GM21381 (cell line): ENCODE data around the gene PRSS1.
"Not testable (repeated sequence)": the region's sequence is repeated elsewhere in the genome, so short reads cannot be mapped to it uniquely, and the experiment has no call there.

ENCODE experiments used
- ATAC-seq: cut with Tn5 transposase; IDR thresholded peaks from one replicate; pipeline ENCODE4 v1.9.1; 2021; ENCODE audit warnings: mild to moderate bottlenecking, moderate library complexity; ENCODE audit not compliant: unreplicated experiment

Gene PRSS1

GRCh38 chr7:142749218-142749993, at the start of gene PRSS1:
TSS of gene PRSS1 (plus strand) at chr7:142749472. CDS start at chr7:142749485, 13 bp downstream.
- no peak for ATAC-seq

GRCh38 chr7:142700935-142701334, 48.3 kb upstream of the PRSS1 start:
- ATAC-seq = not testable (repeated sequence)

DNA sequence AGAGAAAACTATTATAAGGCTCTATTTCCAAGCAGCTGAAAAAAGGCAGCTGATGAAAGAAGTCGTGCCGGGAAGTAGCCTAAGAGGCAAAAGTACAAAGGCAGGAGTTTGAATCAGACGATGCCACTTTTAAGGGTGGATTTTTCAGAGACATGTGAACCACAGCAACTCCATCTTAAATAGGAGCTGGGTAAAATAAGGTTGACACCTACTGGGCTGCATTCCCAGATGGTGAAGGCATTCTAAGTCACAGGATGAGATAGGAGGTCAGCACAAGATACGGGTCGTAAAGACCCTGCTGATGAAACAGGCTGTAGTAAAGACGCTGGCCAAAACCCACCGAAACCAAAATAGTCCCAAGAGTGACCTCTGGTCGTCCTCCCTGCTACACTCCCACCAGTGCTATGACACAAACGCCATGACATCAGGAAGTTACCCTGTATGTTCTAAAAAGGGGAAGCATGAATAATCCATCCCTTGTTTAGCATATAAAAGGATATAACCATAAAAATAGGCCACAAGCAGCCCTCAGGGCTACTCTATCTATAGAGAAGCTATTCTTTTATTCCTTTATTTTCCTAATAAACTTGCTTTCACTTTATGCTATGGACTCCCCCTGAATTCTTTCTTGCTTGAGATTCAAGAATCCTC, 45.5 kb upstream of the PRSS1 start:
- ATAC-seq = no peak

- ATAC-seq = not testable (repeated sequence)
These were observed 40.5 kb upstream of the PRSS1 start for GRCh38 chr7:142708726-142709125.

DNA sequence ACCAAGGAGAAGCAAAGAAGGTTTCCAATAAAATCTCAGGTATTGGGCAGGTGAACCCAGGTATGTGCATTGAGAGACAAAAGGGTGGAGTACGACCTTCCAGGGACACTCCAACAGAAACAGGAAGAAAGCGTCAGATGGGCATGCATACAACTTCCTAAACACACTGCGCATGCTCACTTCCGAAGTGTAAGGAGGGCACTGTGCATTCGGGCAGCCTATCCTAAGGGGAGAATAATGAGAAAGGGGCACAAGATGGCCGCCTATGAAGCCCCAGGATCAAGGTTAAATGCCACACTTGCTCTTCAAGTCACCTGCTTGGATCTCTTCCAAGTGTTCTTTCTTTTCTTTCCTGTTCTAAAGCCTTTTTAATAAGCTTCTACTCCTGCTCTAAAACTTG, 39.4 kb upstream of the PRSS1 start:
- ATAC-seq = no peak

DNA sequence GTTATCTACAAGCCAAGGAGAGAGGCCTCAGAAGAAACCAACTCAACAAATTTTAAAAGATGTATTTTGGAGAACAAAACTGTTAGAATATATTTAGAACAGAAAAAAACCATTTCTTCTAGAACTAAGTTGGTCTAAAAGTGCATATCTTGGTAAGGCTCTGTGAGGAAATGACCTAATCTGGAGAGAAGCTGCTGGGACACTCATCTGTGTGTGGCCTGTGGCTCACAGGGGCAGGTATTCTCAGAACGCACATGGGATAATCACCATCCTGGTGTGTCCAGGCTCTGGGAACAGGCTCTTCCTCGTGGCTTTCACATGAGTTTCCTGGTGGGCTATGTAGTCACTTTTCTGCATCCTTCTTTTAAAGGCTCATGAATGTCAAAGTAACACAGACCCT, 38.1 kb upstream of the PRSS1 start:
- no peak for ATAC-seq

GRCh38 chr7:142711746-142712616, 37.3 kb upstream of the PRSS1 start:
- no peak for ATAC-seq

- no peak for ATAC-seq
These were observed 36.7 kb upstream of the PRSS1 start for GRCh38 chr7:142712617-142712957.

DNA sequence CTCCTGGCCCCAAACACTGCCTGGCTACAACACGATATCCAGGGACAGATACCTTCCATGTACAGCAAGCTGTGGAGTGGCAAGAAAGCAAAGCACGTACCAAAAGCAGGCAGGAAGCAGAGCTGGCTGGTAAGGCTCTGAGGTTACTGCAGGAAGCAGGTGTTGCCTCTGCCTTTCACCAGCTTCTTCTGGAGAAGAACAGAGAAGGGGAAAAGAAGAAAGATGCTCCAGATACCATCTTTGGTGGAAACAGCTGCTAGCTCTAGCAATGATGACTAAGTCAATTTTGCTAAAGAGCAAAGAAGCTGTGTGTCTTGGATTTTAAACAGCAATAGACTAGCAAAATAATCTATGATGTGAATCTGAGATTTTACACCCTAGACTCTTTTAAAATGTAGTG, 34.9 kb upstream of the PRSS1 start:
- no peak for ATAC-seq

DNA sequence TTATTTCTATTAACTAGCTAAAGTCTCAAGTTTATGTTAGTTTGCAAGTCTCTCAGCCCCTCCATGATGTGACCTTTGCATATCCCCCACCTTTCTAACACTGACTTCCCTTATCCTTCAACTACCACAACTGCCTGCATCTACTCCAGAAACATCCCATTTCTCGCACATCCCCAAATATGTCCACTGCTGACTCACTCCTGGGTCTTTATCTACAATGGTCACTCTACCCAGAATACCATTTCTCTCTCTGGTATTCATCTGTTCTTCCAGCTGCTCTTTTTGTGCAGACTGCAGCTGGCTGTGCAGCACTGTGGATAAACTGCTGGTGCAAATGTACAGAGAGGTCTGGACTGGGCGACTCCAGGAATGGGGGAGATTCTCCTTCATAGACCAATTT, 32.7 kb upstream of the PRSS1 start:
- ATAC-seq = no peak

- ATAC-seq = no peak
These were observed 31.8 kb upstream of the PRSS1 start for GRCh38 chr7:142717453-142717852.

GRCh38 chr7:142718313-142718712, 31.0 kb upstream of the PRSS1 start:
- ATAC-seq = no peak

- ATAC-seq = no peak
These were observed 29.0 kb upstream of the PRSS1 start for GRCh38 chr7:142720172-142720773.

GRCh38 chr7:142720986-142721385, 28.3 kb upstream of the PRSS1 start:
- ATAC-seq = no peak

DNA sequence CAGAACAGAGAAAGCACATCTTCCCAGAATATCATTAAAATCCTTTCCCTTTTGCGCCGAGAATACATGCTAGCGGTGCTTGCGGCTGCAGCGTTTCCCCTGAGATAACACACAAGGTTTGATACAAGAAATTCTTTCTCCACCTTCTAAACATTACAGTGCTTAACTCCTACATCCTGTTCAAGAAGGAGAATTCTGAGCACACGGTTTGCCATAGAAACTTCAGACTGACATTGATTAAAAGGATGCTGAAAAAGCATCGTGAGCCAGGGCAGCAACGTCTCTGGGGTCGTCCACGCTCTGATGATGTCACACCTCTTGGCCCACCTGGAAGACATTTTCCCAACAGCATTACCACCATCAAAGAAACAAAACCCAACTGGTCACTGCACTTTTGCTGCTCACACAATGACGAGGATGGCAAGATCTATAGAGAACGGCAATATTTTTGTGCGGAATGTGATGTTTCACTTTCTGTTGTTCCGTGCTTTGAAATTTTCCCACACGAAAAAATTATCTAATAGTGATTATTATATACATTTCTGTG, 27.0 kb upstream of the PRSS1 start:
- no peak for ATAC-seq

DNA sequence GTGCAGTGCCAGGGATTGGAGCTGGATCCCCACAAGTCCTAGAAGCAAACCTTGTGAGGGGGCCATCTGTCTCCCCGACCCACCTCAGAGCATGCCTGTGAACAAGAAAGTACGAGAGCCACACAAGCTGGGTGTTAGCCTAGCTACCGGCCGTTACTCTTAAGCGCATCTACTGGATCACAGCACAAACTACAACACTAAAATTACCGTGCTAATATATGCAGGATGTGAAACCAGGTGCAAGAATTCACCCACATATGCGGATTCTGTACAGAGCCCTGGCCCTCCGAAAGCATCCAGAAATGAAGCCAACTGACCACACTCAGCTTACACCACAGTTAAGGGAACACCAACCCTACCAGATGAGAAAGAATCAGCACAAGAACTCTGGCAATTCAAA, 16.0 kb upstream of the PRSS1 start:
- peak; percentile 82 for ATAC-seq

DNA sequence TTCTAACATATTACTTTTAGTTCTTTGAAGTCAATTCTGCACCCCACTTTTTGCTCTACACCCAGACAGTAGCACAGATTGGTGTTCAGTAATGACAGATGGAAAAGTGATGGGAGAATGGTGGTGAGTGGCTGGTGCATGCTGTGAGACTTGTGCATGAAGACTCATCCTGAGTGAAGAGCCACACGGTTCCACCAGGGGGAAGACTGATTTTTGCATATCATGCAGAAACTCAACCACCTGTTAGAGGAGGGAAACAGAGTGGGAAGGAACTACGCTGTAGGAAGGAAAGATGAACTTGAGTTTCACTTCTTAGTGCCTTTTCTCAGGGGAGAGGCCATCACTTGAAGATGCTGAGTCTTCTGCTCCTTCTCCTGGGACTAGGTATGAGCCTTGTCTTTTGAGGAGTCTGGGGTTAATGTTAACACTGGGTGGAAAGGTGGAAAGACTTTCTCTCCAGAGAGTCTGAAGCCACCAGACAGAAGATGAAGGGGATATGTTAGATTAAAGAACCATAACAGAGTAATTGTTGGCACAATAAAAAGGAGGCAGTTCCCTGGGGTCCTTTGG, 9.3 kb upstream of the PRSS1 start:
- peak; percentile 89 for ATAC-seq

GRCh38 chr7:142740786-142741185, 8.5 kb upstream of the PRSS1 start:
- no peak for ATAC-seq

GRCh38 chr7:142741932-142742331, 7.3 kb upstream of the PRSS1 start:
- ATAC-seq = not testable (repeated sequence)

DNA sequence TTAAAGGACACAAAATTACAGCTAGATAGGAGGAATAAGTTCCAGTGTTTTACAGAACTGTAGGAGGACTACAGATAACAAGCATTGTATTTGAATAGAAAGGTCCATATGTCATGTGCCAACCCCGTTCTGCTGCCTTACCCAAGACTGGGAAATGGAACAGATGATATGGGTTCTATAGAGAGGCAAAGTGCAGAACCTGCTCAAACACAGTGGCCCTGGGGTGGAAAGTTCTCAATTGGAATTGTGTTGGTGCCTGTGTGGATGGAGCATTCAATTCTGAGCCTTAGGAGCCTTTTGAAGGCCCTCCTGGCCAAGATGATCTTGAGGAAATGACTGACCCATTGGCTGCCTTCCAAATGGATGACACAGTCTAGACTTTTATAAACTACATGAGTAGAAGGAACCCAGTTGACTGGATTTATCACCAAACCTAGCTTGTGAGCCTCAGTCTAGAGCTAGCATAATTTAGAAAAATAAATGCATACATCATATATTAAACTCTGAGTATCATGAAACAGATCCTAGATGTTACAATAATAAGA, 4.1 kb upstream of the PRSS1 start:
- no peak for ATAC-seq
